HepG2 (cell line): ENCODE data around the gene POLE. TPM values are rescaled to one million over a fixed set of nuclear protein-coding genes. Genes with fewer than 3 reads are reported as not detected.
"Not testable (repeated sequence)": the region's sequence is repeated elsewhere in the genome, so short reads cannot be mapped to it uniquely, and the experiment has no call there.

Experiments used
- ATAC-seq: fragments of 200-7000 bp; cut with Tn5 transposase; 3 replicates; pipeline ENCODE4 v1.9.1; 2020; ENCODE audit warnings: mild to moderate bottlenecking, moderate library complexity
- BruUV-seq: library from RNA; stranded (reverse); fragments of 400-500 nt; replicated peaks from 2 replicates; lab custom pipeline; 2021; lab: Mats Ljungman, UMichigan
- CTCF ChIA-PET: fragments of 300-600 bp; formaldehyde crosslinking; extraction: SDS; loops from one replicate; lab custom pipeline; 2021; ENCODE audit warnings: low total read pairs, inconsistent platforms, low intra/inter-chr PET ratio; lab: Yijun Ruan, JAX
- POLR2A ChIA-PET: fragments of 350-600 bp; sonication (Branson Sonifier 250); formaldehyde crosslinking; loops from one replicate; lab custom pipeline; 2020; ENCODE audit warnings: antibody characterized with exemption, inconsistent platforms; lab: Yijun Ruan, JAX
- DNase-seq: peaks from one replicate; pipeline ENCODE4 v3.0.0-alpha.2; 2015; ENCODE audit warnings: low spot score
- FAIRE-seq: peaks from 3 replicates; lab custom pipeline; 2011; peaks lifted over from hg19 to GRCh38; lab: Jason Lieb, UNC
- H2AFZ ChIP-seq: one replicate; pipeline ENCODE4 v1.6.1; 2011; ENCODE audit warnings: low read length, inconsistent platforms
- H3K27ac ChIP-seq: fragments of 300-600 bp; 3 replicates; pipeline ENCODE4 v1.8.0; 2011; ENCODE audit warnings: mixed run types, mild to moderate bottlenecking, mixed read lengths, low read length, inconsistent platforms; ENCODE audit not compliant: insufficient read depth; ENCODE audit errors: extremely low read length
- H3K27me3 ChIP-seq, 2 experiments: fragments of 200-600 bp in 1 of 2; 2 replicates in 1 of 2; 3 replicates in 1 of 2; pipeline versions ENCODE4 v1.6.0 to v1.8.0; 2011; ENCODE audit warnings: low read length in 2 of 2, mild to moderate bottlenecking in 2 of 2, moderate library complexity in 2 of 2, inconsistent platforms in 1 of 2; ENCODE audit not compliant: insufficient read depth in 2 of 2, control insufficient read depth in 1 of 2
- H3K36me3 ChIP-seq, 2 experiments: fragments of 200-600 bp in 1 of 2; replicated peaks in 1 of 2; 2 replicates in 1 of 2; 3 replicates in 1 of 2; pipeline versions ENCODE4 v1.5.1 to v1.8.0; 2011; ENCODE audit warnings: low read length in 2 of 2, inconsistent platforms in 1 of 2; ENCODE audit not compliant: insufficient read depth in 2 of 2, control insufficient read depth in 1 of 2
- H3K4me1 ChIP-seq: 2 replicates; pipeline ENCODE4 v1.5.1; 2012; ENCODE audit warnings: low read length, inconsistent platforms; ENCODE audit not compliant: insufficient read depth
- H3K4me2 ChIP-seq: 2 replicates; pipeline ENCODE4 v1.6.0; 2011; ENCODE audit warnings: low read depth, low read length, inconsistent platforms
- H3K4me3 ChIP-seq, 3 experiments: fragments of 200-600 bp in 1 of 3; sonication (generic), shearing (Covaris generic) in 1 of 3; replicated peaks in 1 of 3; 2 replicates each; pipeline ENCODE4 v1.5.1; 2011 to 2016; ENCODE audit warnings: low read length in 3 of 3, inconsistent platforms in 2 of 3, low read depth in 2 of 3, mild to moderate bottlenecking in 2 of 3, control low read depth in 1 of 3, mixed read lengths in 1 of 3; ENCODE audit not compliant: insufficient read depth in 1 of 3
- H3K79me2 ChIP-seq: one replicate; pipeline ENCODE4 v1.6.1; 2011; ENCODE audit warnings: low read length, inconsistent platforms; ENCODE audit not compliant: insufficient read depth
- H3K9ac ChIP-seq: 2 replicates; pipeline ENCODE4 v1.6.0; 2011; ENCODE audit warnings: mild to moderate bottlenecking, low read depth, low read length, inconsistent platforms; ENCODE audit not compliant: insufficient read depth
- H3K9me3 ChIP-seq: 2 replicates; pipeline ENCODE4 v1.5.1; 2012; ENCODE audit warnings: mild to moderate bottlenecking, low read length
- H4K20me1 ChIP-seq: 2 replicates; pipeline ENCODE4 v1.6.0; 2011; ENCODE audit warnings: inconsistent platforms, mild to moderate bottlenecking, low read length, moderate library complexity; ENCODE audit not compliant: insufficient read depth
- ZNF354B ChIP-seq: sonication (generic); formaldehyde crosslinking; IDR thresholded peaks from 2 replicates; pipeline ENCODE4 v1.8.0; 2022; ENCODE audit warnings: mild to moderate bottlenecking, missing genetic modification reagents
- ZNF7 ChIP-seq: IDR thresholded peaks from 2 replicates; pipeline ENCODE4 v1.6.1; 2016; ENCODE audit warnings: missing biosample characterization, missing genetic modification reagents
- WGBS: methylation state at CpG from one replicate; pipeline ENCODE4 v1.1.6; 2017; ENCODE audit warnings: low lambda C conversion rate; 5-methylcytosine and 5-hydroxymethylcytosine counted together
- in situ Hi-C: cut with HindIII; loops from 2 replicates; pipeline ENCODE4 v1.10.0; 2017; ENCODE audit warnings: low pct_unique_long_range_greater_than_20kb; ENCODE audit not compliant: extremely low pct_ligation_motif_present
- intact Hi-C: fragments of 100-400 bp; cut with micrococcal nuclease; formaldehyde crosslinking; loops from one replicate; pipeline ENCODE4 v1.10.0; 2022; ENCODE audit not compliant: unreplicated experiment
- polyA plus RNA-seq, 8 experiments: library from polyadenylated mRNA; depleted of rRNA in 3 of 8; stranded (reverse) in 7 of 8; unstranded in 1 of 8; fragments of >200 nt; fragmentation: Illumina TruSeq in 4 of 8; extraction: Trizol in 4 of 8; gene quantifications; 2 replicates each; pipeline versions ENCODE4 v1.2.1 to v1.2.3, GENCODE V29; 2011 to 2016; ENCODE audit warnings: low read depth in 4 of 8, missing spikeins in 1 of 8, mixed read lengths in 1 of 8; ENCODE audit not compliant: insufficient read depth in 1 of 8
- total RNA-seq, 5 experiments: library from RNA; depleted of rRNA; stranded (reverse); fragments of >200 nt; fragmentation: Illumina TruSeq; extraction: Trizol; gene quantifications; 2 replicates each; pipeline ENCODE4 v1.2.3, GENCODE V29; 2016; ENCODE audit warnings: low read depth in 1 of 5

Gene POLE
- total and polyA plus RNA-seq, 2 of the 13 experiments (the other 11 are each of a cell fraction or from before 2014, with no cell fraction given): 25.3 to 52.2 TPM

DNA sequence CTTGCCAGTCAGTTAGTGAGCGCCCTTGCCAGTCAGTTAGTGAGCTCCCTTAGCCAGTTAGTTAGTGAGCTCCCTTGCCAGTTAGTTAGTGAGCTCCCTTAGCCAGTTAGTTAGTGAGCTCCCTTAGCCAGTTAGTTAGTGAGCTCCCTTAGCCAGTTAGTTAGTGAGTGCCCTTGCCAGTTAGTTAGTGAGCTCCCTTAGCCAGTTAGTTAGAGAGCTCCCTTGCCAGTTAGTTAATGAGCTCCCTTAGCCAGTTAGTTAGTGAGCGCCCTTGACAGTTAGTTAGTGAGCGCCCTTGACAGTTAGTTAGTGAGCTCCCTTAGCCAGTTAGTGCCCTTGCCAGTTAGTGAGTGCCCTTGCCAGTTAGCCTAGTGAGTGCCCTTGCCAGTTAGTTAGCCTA, 7.7 kb upstream of the POLE start:
- H3K27me3 ChIP-seq, H3K79me2 ChIP-seq, H3K4me3 ChIP-seq, H2AFZ ChIP-seq, H3K9me3 ChIP-seq, FAIRE-seq, H3K9ac ChIP-seq, POLR2A ChIA-PET, BruUV-seq, CTCF ChIA-PET, DNase-seq, intact Hi-C loops, H3K27ac ChIP-seq, in situ Hi-C loops, H4K20me1 ChIP-seq, H3K4me1 ChIP-seq, ATAC-seq, H3K4me2 ChIP-seq: not testable (repeated sequence)
- peaks cover 7 to 18% of the 10 kb centered on the region in 2 experiments; a peak in 4 of 5 replicates for H3K36me3 ChIP-seq
- WGBS: 94% methylated on average over 2 of the region's 3 CpGs

DNA sequence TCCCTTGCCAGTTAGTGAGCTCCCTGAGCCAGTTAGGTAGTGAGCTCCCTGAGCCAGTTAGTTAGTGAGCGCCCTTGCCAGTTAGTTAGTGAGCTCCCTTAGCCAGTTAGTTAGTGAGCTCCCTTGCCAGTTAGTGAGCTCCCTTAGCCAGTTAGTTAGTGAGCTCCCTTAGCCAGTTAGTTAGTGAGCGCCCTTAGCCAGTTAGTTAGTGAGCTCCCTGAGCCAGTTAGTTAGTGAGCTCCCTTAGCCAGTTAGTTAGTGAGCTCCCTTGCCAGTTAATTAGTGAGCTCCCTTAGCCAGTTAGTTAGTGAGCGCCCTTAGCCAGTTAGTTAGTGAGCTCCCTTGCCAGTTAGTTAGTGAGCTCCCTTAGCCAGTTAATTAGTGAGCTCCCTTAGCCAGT, 4.9 kb upstream of the POLE start:
- Histone ChIP-seq H3K79me2 (peaks cover 10% of the 10 kb centered on the region), H3K4me1 (peaks cover 10% of the 10 kb centered on the region), H3K36me3 (peaks cover 7 to 14% of the 10 kb centered on the region in 2 experiments; a peak in 3 of 5 replicates)
- CTCF ChIA-PET, H3K27ac ChIP-seq, in situ Hi-C loops, BruUV-seq, intact Hi-C loops, DNase-seq, H3K4me3 ChIP-seq, H4K20me1 ChIP-seq, H2AFZ ChIP-seq, ATAC-seq, FAIRE-seq, H3K4me2 ChIP-seq, H3K9me3 ChIP-seq, H3K9ac ChIP-seq, H3K27me3 ChIP-seq: not testable (repeated sequence)
- POLR2A ChIA-PET: interaction anchor here (0.6 to 0.7 kb wide), 2 partner anchors 19 to 186 kb away, joined by 3 read pairs; partner anchors contain the start of gene PGAM5
- 100% methylated on average over 1 of the region's 3 CpGs for WGBS

DNA sequence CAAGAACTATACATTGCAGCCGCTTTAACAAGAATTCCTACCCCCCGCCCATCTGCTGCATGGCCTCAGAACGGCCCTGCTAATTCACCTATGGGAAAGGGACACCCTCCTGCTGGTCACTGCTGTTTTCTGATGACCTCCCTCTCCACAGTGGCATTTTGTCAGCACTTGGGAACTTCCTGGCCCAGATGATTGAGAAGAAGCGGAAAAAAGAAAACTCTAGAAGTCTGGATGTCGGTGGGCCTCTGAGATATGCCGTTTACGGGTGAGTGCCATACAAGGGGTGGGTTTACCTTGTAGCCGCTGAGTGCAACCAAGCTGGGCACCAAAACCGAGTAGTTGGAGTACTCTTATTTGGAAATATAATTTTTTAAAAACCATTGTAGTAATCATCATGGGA, 3.0 kb upstream of the POLE start:
- no peak overlapping the region for H2AFZ ChIP-seq
- ATAC-seq (no peak), DNase-seq (no peak), FAIRE-seq (no peak)
- in situ Hi-C loops (no loop called here), intact Hi-C loops (no loop called here)
- BruUV-seq: no TSS peak
- H3K79me2 ChIP-seq: peaks cover 21% of the 10 kb centered on the region
- no peaks in the 10 kb centered on the region for H3K27me3 ChIP-seq
- peak overlapping the region; percentile 60; the same call in 1 of the 2 replicates for H3K9ac ChIP-seq
- H3K4me3 ChIP-seq: no peak overlapping the region; a peak in 1 of 6 replicates
- ChIA-PET CTCF (no interaction called here), POLR2A (no interaction called here)
- peaks cover 5% of the 10 kb centered on the region; the same call in 1 of the 2 replicates for H4K20me1 ChIP-seq
- H3K36me3 ChIP-seq: peaks cover 2 to 9% of the 10 kb centered on the region in 2 experiments; a peak in 2 of 5 replicates
- WGBS: 91% methylated on average over 9 of the region's 9 CpGs
- no peak overlapping the region for H3K4me2 ChIP-seq
- peaks cover 21% of the 10 kb centered on the region for H3K4me1 ChIP-seq
- H3K9me3 ChIP-seq: no peaks in the 10 kb centered on the region
- no peak overlapping the region for H3K27ac ChIP-seq
- TF ChIP-seq ZNF354B (CRISPR knock-in tag): no peak
- TF ChIP-seq ZNF7 (CRISPR knock-in tag): peak; percentile 60; the same call in 1 of the 2 replicates
